Subcutaneous adipose tissue (tissue), 4 donors: Measurements from ENCODE around the gene APOLD1. TPM values are rescaled to one million over a fixed set of nuclear protein-coding genes. Genes with fewer than 3 reads are reported as not detected.

ENCODE experiments used
- CTCF ChIP-seq: fragments of 450-650 bp; IDR thresholded peaks from one replicate; pipeline ENCODE4 v1.5.1; 2016; ENCODE audit warnings: low read depth, mild to moderate bottlenecking, control low read depth, antibody characterized with exemption, moderate library complexity
- total RNA-seq, 4 donors: library from RNA; depleted of rRNA; stranded (reverse); fragments of >200 nt; gene quantifications; one replicate each; pipeline ENCODE4 v1.1.0, GENCODE V29; 2016

Gene APOLD1
- total RNA-seq, 4 donors from 2014 or later: 57.3 to 281 (median 206) TPM

- TF ChIP-seq CTCF: no peak
Observed at GRCh38 chr12:12804011-12804410, 18.6 kb downstream of the APOLD1 start.

- TF ChIP-seq CTCF: no peak
Observed at GRCh38 chr12:12804432-12804886, 19.0 kb downstream of the APOLD1 start.

GRCh38 chr12:12806784-12807516 is 21.5 kb downstream of the APOLD1 start:
- TF ChIP-seq CTCF: no peak

GRCh38 chr12:12807970-12808702 is 22.7 kb downstream of the APOLD1 start:
- no peak for TF ChIP-seq CTCF

GRCh38 chr12:12810553-12811021 is 25.1 kb downstream of the APOLD1 start:
- TF ChIP-seq CTCF: no peak

- TF ChIP-seq CTCF: no peak
Observed at GRCh38 chr12:12811343-12811742, 25.9 kb downstream of the APOLD1 start.

- TF ChIP-seq CTCF: no peak
Observed at GRCh38 chr12:12812174-12812573, 26.7 kb downstream of the APOLD1 start.
